Thoracic aorta (tissue), 2 donors: ENCODE data around the gene SARDH. TPM values are rescaled to one million over a fixed set of nuclear protein-coding genes. Genes with fewer than 3 reads are reported as not detected.

Experiments used
- ATAC-seq: fragments of 150-250 bp; one replicate; pipeline ENCODE4 v1.8.0; 2017; ENCODE audit warnings: low read depth; ENCODE audit not compliant: insufficient number of reproducible peaks, low FRiP score
- DNase-seq: peaks from one replicate; pipeline ENCODE4 v3.0.0-alpha.2; 2020; ENCODE audit warnings: low spot score
- H3K27ac ChIP-seq, 2 donors: fragments of 200-600 bp; sonication (generic); 1 replicate in 1 of 2; 2 replicates in 1 of 2; pipeline ENCODE4 v1.5.1; 2016; ENCODE audit warnings: mild to moderate bottlenecking in 2 of 2, moderate library complexity in 2 of 2
- H3K27me3 ChIP-seq: fragments of 200-600 bp; sonication (generic); replicated peaks from 2 replicates; pipeline ENCODE4 v1.6.0; 2016; ENCODE audit warnings: mild to moderate bottlenecking; ENCODE audit not compliant: insufficient read depth
- H3K36me3 ChIP-seq: fragments of 200-600 bp; sonication (generic); one replicate; pipeline ENCODE4 v1.5.1; 2016
- H3K4me1 ChIP-seq, 2 donors: fragments of 200-600 bp; sonication (generic); 1 replicate in 1 of 2; 2 replicates in 1 of 2; pipeline versions ENCODE4 v1.5.1 to v1.6.0; 2016; ENCODE audit warnings: low read depth in 2 of 2, mild to moderate bottlenecking in 1 of 2; ENCODE audit not compliant: control insufficient read depth in 1 of 2
- H3K4me3 ChIP-seq: fragments of 200-600 bp; sonication (generic); 2 replicates; pipeline ENCODE4 v1.5.1; 2016; ENCODE audit warnings: mild to moderate bottlenecking
- H3K9me3 ChIP-seq: fragments of 200-600 bp; sonication (generic); 2 replicates; pipeline ENCODE4 v1.5.1; 2016
- total RNA-seq, 2 donors: library from RNA; depleted of rRNA; stranded (reverse); fragments of >200 nt; gene quantifications; one replicate each; pipeline versions ENCODE4 v1.1.0 to v1.2.3, GENCODE V29; 2016
- TF ChIP-seq, protein P1 (sequence below): fragments of 200-600 bp; sonication (generic); IDR thresholded peaks from one replicate; pipeline ENCODE4 v1.5.1; 2019; ENCODE audit warnings: antibody characterized with exemption

The SARDH gene
- total RNA-seq, 2 donors from 2014 or later, result 1.8 to 4.3 TPM

DNA sequence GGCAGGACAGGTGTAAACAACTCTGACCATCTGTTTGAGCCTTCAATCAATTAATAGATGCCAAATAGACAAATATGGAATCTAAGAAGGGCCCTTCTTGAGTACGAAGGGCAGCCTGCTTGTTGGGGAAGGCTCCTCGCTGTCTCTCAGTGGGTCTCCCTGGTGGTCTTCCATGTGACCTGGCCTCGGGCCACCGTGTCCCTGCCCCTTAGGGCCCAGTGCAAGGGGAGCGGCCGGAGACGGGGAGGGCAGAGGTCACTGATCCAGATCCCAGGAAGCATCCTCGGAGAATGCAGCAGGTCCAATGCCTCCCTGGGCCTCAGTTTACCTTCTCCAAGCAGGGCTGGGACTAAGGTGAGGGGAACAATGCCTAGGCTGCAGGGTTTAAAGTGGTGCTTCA, 99.4 kb downstream of the SARDH start:
- Histone ChIP-seq H3K4me3 (no peak overlapping the region), H3K36me3 (no peaks in the 10 kb centered on the region), H3K27ac (no peak overlapping the region), H3K9me3 (no peaks in the 10 kb centered on the region), H3K4me1 (no peaks in the 10 kb centered on the region), H3K27me3 (no peaks in the 10 kb centered on the region)
- no peak for DNase-seq
- TF ChIP-seq, protein P1, sequence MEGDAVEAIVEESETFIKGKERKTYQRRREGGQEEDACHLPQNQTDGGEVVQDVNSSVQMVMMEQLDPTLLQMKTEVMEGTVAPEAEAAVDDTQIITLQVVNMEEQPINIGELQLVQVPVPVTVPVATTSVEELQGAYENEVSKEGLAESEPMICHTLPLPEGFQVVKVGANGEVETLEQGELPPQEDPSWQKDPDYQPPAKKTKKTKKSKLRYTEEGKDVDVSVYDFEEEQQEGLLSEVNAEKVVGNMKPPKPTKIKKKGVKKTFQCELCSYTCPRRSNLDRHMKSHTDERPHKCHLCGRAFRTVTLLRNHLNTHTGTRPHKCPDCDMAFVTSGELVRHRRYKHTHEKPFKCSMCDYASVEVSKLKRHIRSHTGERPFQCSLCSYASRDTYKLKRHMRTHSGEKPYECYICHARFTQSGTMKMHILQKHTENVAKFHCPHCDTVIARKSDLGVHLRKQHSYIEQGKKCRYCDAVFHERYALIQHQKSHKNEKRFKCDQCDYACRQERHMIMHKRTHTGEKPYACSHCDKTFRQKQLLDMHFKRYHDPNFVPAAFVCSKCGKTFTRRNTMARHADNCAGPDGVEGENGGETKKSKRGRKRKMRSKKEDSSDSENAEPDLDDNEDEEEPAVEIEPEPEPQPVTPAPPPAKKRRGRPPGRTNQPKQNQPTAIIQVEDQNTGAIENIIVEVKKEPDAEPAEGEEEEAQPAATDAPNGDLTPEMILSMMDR, result no peak
- no peak for ATAC-seq

DNA sequence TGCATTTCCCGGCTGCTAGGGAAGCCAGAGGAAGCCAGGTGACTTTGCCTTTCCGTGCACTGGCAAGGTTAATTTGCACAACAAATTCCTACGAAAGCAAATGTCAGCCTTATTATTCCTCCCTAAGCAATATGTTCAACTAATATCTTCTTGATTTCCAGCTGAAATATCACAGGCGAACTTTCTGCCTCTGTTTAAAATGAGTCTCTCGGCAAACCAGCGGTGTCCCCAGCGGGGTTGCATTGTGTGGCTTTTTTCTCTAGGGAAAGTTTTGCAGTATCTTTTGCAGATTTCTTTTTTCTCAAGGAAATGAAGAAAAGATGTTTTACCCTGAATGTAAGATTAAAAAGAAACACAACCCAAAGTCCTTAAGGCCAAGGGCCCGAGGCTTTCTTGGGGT, 100.1 kb downstream of the SARDH start:
- Histone ChIP-seq H3K9me3 (no peaks in the 10 kb centered on the region), H3K27me3 (no peaks in the 10 kb centered on the region), H3K4me3 (no peak overlapping the region), H3K4me1 (no peaks in the 10 kb centered on the region), H3K27ac (no peak overlapping the region), H3K36me3 (no peaks in the 10 kb centered on the region)
- DNase-seq (no peak), ATAC-seq (no peak)
- TF ChIP-seq, protein P1, result no peak

DNA sequence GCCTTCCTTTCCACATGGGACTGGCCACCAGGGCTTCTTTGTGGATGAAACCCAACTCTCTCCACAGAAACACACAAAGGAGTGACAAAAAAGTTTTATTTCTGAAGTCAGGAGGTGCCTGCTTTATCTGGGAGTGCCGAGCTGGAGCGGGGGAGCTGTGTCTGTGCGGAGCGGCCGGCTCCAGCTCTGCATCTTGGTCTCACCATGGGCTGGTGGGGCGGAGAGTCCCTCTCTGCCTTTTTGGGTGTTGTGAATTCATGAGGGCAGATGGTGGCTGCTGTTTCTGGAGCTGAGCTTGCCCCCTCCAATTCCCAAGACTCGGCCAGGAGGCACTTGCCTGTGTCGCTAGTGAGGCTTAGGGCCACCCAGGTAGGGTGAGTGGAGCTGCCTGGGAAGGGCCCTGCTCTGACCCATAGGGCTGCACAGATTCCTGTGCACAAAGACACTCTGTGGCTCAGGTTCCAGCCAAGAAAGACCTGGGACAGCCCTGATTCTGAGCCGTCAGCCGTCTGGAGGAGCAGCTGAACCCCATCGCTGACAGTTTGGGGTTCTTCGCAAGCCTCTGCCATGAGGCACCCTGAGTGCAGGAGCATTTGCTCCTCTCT, 100.6 kb downstream of the SARDH start:
- TF ChIP-seq, protein P1, result no peak
- DNase-seq, result no peak
- H3K27me3 ChIP-seq, result no peaks in the 10 kb centered on the region
- H3K36me3 ChIP-seq, result no peaks in the 10 kb centered on the region
- H3K4me1 ChIP-seq, result no peaks in the 10 kb centered on the region
- H3K9me3 ChIP-seq, result no peaks in the 10 kb centered on the region
- ATAC-seq, result no peak
- no peak overlapping the region for H3K27ac ChIP-seq
- H3K4me3 ChIP-seq, result no peak overlapping the region

DNA sequence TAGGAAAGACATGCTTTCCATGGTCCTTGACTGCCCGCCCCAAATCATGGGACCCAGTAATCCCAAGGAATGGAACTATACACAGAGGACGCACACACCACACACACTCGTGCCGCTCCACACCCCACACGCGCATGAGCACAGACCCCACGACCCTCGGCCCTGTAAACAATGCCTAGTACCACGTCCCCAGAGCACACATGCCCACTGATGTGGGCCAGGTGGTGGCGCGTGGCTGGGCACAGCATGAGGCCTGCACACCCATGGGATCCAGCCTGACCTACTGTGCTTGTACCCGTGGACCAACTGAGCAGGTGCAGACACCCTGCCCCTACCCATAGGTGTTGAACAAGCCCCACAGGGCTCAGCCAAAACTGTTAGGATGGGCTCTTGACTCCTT, 101.2 kb downstream of the SARDH start:
- no peak for ATAC-seq
- no peaks in the 10 kb centered on the region for H3K27me3 ChIP-seq
- H3K36me3 ChIP-seq, result no peaks in the 10 kb centered on the region
- H3K27ac ChIP-seq, result no peak overlapping the region
- H3K4me3 ChIP-seq, result no peak overlapping the region
- DNase-seq, result no peak
- no peaks in the 10 kb centered on the region for H3K9me3 ChIP-seq
- TF ChIP-seq, protein P1, result no peak
- H3K4me1 ChIP-seq, result no peaks in the 10 kb centered on the region

DNA sequence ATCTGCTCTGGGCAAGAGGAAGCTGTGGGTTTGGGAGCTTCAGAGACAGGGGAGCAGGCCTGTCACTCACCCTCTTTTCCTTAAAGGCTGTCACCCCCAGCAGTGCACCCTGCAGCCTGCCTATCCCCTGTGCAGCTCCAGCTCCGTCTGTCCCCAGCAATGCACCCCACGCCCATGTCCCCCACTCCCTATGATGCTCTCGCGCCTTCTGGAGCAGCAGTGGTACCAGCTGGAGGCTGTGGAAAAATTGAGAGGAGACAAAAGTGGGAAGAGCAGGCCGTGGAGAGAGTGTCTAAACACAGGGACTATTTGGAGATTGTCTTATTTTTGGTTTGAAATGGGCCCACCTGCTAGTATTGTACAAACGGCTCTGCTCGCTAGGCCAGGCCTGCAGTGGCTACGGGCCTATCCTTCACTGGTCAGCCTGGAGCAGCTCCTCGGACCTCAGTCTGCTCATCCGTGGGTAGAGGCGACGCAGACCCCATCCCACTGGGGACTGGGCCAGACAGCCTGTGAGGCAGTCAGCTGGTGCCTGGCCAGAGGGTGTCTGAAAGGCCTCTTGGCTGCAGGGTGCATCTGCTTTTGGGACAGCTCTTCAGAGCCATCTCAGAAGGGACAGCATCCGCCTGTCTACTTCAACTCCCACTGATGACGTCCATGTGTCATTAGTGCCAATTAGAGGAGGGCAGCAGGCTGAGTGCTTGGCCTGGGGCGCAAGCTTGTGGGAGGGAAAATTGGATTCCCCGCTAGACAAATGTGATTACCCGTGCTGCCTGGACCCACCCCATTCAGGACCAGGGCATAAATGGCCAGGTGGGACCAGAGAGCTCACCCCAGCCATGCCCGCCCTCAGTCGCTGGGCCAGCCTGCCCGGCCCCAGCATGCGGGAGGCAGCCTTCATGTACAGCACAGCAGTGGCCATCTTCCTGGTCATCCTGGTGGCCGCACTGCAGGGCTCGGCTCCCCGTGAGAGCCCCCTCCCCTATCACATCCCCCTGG, 102.3 kb downstream of the SARDH start, which contains the start of gene DBH:
Gene DBH, plus strand, starts transcription at position 831 of the 999 bp plus-strand sequence. Its CDS starts 9 bp downstream, at position 840.
- no peak within 1 kb of the TSS for H3K4me3 ChIP-seq
- TF ChIP-seq, protein P1, result no peak
- H3K9me3 ChIP-seq, result no peaks in the 10 kb centered on the region
- no peaks in the 10 kb centered on the region for H3K27me3 ChIP-seq
- H3K27ac ChIP-seq, result no peak within 1 kb of the TSS
- ATAC-seq (no peak), DNase-seq (no peak)
- H3K36me3 ChIP-seq, result no peaks in the 10 kb centered on the region
- no peaks in the 10 kb centered on the region for H3K4me1 ChIP-seq
